GM21423 (cell line): Measurements from ENCODE around the gene CTCFL.
"Not testable (repeated sequence)": the region's sequence is repeated elsewhere in the genome, so short reads cannot be mapped to it uniquely, and the experiment has no call there.

ENCODE experiments used
- ATAC-seq: cut with Tn5 transposase; IDR thresholded peaks from one replicate; pipeline ENCODE4 v1.9.1; 2021; ENCODE audit warnings: mild to moderate bottlenecking, moderate library complexity; ENCODE audit not compliant: unreplicated experiment

The CTCFL gene

DNA sequence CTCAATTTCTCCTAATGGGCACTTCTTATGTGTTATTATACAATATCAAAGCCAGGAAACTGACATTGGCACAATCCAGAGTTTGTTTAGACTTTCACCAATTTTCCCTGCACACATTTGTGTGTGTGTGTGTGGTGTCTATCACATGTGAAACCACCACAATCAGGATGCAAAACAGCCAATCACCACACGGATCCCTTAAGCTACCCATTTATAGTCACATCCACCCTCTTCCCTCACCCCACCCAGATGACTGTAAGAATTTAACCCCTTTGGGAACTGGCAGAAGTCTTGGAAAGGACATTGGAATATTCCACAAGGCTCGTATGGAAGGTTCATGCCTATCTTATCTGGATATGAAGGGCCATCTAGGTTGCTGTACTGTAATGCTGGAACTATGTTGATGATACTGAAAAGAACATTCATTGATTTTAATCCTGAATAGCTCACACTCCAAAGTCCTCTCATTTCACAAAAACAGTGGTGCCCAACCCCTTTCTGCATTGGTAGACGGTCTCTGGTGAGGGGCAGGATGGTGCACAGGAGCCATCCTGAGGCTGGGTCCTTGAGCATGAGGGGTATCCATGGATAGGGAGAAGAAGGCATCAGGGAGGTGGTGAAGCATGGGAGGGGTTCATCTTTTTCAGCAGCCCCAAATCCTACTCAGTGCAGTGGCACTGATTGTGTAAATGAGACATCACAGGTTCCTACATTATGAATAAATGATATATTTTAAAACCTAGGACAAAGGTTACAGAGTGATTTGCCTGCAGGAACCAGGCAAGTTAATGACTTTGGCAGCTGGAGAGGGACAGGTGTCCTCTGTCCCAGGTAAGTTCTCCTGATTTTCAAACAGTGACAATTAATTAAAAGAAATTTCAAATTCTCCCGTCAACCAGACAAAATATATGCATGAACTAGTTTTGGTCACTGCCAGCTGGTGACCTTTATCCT is 12.1 kb upstream of the CTCFL start:
- no peak for ATAC-seq

DNA sequence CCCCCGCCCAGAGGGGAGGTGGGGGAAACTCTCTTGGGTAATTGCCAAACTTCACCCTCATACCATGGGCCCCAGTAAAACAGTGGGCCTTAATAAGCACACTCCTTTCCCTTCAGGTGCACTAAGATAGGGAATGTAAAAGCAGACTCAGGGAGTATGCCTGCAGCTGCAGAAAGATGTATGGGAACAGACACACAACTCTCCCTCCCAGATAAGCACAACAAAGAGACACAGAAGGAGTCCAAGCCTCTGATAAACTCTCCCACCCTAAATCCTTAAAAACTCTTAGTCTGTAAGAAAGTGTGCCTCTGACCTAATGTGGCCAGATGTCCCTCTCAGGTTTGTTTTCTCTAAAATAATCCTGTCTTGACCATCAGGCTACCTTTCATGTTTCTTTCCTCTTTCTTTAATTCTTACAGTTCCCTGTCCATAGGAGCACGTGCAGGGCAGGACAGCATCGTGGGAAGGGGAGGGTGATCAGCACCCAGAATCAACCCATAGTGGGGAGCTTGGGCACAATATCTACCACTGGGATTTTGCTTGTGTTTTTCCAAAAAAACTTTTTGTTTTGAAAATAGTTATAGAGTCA is 11.3 kb upstream of the CTCFL start:
- no peak for ATAC-seq

DNA sequence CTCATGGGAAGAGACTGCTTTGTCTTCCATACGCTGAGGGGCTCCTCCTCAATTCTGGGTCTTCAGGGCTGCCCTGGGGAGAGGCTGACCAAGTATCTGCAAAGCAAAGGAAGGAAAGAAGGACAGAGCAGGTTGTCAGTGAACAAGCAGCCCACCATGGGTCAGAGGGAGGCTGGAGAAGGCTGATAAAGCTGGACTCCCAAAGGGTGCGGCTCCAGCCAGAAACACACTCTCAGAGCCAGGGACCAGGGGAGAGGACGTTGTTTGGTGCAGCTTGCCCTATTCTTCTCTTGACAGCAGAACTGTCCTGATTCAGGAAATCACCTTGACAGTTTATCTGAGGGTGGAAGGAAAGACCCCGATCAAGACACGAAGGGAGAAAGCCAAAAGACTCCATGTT is 10.4 kb upstream of the CTCFL start:
- no peak for ATAC-seq

DNA sequence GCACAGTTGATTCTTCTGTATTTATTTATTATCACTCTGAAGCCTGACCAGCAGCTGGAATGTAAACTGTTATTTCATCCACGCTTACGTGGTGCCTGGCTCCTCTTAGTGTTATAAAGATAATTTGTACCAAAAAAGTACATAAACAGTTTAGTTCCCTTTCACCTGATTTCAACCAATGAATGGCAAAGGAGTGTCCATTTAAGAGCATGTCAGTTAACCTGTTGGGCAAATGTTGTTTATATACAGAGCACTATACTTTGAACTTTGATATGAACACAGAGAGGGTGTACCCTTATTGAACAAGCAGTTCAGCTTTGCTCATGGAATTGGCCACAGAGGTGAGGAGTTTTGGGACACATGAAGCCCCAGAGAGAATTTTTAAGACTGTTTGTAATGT is 7.2 kb upstream of the CTCFL start:
- no peak for ATAC-seq

- ATAC-seq = no peak
Observed at GRCh38 chr20:57530327-57530981, 5.5 kb upstream of the CTCFL start.

DNA sequence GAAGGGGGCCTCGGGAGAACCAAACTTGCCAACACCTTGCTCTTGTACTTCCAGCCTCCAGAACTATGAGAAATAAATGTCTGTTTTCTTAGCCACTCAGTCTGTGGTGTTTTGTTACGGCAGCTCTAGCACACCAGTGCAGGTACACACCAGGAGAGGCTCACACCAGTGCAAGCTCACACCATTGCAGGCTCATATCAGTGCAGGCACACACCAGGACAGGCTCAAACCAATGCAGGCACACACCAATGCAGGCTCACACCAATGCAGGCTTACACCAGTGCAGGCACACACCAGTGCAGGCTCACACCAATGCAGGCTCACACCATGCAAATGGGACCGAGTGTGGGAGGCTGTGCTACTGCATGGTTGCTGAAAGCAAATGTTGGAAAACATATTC is 4.9 kb upstream of the CTCFL start:
- ATAC-seq = no peak

DNA sequence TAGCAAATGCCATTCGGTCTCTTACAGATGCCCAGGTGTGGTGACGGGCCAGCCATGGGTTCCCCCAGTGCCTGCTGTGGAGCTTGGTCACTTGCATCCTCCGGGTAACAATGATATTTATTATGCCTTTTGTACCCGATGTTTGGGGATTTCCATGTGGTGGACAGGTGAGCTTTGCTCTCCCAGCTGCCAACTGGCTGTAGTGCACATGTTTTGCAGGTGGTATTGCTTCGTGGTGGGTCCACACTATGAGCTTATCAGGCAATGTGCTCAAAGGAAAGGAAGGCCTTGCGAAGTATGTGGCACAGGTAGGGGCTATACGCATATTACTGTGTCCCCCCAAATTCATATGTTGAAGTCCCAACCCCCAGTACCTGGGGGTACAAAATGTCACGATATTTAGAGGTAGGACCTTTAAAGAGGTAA is 4.2 kb upstream of the CTCFL start:
- ATAC-seq = no peak

DNA sequence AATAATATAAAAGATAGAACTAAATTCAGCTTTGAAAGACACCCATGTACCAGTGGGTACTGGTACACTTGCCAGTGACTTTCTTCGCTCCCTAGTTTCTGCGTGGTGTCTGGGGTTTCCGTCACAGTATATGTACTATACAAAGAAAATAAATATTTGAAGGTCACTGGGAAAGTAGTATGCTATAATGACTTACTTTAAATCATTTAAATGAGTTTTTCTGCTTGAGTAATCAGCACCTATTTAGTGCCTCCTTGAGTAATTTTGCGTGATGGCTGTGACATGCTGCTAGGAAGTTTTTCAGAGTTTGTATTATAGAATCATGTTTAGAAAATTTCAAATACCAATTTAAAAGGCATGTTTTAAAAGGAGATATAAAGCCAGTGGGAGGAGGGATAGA is 3.2 kb upstream of the CTCFL start:
- ATAC-seq = no peak

GRCh38 chr20:57527728-57528127 is 2.8 kb upstream of the CTCFL start:
- ATAC-seq = no peak

DNA sequence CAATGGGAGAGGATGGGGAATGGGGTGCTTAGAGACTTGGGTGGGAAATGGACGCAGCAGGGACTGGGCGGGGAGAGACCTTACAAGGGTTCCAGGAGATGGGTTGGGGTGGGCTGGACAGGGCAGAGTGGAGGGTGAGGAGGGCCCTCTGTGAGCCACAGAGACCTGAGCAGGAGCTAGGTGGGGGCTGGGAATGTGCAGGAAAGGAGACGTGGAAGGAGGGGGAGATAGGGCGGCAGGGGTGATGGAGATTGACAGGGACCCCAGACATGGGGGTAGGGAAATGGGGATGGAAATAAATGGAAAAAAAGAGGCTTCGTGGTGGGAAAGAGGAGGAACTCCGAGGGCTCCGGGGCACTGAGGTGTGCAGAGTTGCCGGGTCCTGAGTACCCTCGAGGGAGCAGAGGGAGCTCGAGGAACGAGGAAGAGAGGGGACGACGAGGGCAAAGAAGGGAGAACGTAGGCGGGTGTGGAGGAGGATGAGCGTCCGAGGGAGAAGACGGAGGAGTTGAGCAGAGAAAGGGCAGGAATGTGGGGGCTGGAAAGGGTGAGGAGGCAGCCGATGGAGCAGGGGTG is 2.0 kb upstream of the CTCFL start:
- ATAC-seq = no peak

DNA sequence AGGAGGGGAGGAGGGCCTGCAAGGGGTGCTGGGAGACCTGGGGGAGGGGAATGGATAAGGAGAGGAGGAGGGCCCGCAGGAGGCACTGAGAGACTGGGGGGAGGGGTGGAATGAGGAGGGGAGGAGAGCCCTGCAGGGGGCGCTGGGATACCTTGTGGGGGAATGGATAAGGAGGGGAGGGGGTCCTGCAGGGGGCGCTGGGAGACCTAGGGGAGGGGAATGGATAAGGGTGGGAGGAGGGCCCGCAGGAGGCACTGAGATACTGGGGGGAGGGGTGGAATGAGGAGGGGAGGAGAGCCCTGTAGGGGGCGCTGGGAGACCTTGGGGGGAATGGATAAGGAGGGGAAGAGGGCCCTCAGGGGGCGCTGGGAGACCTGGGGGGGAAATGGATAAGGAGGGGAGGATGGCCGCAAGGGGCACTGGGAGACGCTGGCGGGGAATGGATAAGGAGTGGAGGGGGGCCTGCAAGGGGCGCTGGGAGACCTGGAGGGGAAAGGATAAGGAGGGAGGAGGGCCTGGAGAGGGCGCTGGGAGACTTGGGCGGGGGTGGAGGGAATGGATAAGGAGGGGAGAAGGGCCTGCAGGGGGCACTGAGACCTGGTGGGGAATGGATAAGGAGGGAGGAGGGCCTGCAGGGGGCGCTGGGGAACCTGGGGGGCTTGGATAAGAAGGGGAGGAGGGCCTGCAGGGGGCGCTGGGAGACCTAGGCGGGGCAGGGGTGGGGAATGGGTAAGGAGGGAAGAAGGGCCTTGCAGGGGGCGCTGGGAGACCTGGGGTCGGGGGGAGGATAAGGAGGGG is 1.3 kb upstream of the CTCFL start:
- no peak for ATAC-seq

GRCh38 chr20:57525328-57526086 is 567 bp upstream of the CTCFL start:
- ATAC-seq = no peak

DNA sequence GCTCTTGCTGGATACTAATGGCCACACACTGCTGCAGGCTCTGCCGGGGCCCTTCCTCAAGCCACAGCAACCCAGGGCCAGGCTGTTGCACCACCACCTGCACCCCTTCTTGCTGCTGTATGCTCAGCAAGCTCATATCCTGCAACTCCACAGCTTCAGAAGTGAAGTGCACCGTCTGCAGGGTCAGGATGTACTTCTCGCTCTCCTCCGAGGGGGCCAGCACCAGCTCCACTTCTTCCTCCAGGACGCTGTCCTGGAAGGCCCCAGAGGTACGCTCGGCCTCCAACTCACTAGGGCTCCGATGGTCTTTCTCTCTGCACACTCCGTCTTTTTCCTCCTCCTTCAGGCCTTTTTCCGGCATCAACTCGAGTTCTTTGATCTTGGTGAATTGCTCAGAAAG is 1.2 kb downstream of the CTCFL start:
- no peak for ATAC-seq

DNA sequence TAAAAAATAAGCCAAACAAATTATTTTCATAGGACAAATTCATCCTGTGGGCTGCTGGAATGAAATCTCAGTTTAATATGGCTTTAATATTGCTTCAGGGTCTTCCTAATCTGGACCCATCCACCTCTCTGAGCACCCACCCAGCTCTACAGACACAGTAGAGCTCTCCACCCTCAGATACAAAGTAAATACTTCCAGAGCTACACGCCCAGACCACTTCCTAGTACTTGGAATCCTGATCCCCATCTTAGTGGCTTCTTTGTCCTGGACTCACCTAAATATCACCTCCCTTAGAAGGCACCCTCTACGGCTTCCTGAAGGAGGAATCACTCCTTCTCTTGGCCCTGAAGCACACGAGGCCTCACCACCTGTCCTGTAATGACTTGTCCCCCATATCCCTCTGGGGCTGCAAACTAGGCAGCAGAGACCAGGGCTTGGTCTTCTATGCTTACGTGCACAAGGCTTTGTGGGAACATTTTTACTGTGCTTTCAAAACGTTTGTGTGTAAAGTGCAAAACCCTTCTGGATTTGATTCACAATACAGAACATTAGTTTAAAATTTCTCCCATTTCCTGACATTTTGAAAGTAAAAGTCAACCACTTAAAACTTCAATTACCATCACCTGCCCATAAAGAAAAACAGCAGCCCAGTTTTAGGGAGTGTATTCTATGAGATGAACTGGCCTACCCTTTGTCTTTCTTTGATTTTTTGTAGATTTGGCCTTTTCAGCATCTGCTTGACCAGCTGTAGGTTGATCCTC is 2.4 kb downstream of the CTCFL start:
- no peak for ATAC-seq

- ATAC-seq = no peak
Observed at GRCh38 chr20:57517904-57518303, 7.0 kb downstream of the CTCFL start.

GRCh38 chr20:57514273-57514751 is 10.6 kb downstream of the CTCFL start:
- no peak for ATAC-seq

GRCh38 chr20:57513199-57513598 is 11.7 kb downstream of the CTCFL start:
- no peak for ATAC-seq

GRCh38 chr20:57512432-57512831 is 12.5 kb downstream of the CTCFL start:
- no peak for ATAC-seq

DNA sequence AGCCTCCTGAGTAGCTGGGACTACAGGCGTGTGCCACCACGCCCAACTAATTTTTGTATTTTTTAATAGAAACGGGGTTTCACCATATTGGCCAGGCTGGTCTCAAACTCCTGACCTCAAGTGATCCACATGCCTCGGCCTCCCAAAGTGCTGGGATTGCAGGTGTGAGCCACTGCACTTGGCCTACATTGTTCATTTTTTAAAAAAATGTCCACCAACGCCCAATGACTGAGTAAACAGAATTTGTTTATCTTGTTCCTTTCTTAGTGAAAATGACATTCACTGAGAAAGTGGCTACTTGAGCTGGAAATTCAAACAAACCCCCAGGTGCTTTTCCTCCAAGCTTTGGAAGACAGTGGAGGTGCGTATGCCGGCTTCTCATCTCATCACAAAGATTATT is 13.2 kb downstream of the CTCFL start:
- not testable (repeated sequence) for ATAC-seq
